Measurements from ENCODE around the gene USB1.
A peak's percentile ranks its signal among the peaks of the same experiment; 100 is the strongest.

The USB1 gene, protein sequence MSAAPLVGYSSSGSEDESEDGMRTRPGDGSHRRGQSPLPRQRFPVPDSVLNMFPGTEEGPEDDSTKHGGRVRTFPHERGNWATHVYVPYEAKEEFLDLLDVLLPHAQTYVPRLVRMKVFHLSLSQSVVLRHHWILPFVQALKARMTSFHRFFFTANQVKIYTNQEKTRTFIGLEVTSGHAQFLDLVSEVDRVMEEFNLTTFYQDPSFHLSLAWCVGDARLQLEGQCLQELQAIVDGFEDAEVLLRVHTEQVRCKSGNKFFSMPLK

DNA sequence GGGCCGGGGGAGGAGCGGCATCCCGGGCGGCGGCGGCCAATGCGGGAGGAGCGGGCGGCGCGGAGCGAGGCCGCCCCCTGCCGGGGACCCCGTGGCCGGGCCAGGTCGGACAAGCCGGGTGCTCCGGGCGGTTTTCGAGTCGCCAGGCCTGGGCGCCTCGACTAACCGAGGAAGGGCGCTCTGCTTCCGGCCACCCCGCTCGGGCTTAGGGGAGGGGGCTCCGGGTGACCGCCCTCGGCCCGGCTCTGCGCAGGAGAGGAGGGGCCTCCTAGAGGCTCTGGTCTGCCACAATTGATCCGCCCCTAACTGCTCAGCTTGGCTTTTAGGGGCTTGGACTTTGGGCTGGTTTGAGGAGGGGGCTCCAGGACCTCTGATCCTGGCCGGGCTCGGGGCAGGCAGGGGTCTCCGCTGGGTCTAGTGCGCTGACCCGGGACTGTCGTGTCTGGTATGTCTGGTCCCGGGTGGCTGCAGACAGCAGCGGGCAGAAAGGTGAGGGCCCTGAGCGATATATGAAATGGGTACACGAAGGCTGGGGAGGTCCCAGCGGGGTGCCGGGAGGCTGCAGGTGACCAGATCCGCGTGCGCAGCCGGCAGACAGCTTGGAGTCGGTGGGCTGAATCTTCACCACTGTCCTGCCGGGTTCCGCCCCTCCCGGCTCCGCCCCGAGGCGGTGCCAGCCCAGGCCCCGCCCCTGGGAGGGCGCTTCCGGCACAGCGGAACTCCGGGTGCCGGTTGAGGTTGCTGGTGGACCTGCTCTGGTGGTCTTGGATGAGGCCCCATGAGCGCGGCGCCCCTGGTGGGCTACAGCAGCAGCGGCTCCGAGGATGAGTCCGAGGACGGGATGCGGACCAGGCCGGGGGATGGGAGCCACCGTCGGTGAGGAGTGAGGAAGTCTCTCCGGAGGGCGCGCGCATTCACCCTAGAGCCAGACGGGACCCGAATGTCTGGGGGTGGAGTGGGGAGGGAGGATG is at the start of gene USB1:
Gene USB1, plus strand, starts transcription at position 702 of the 971 bp plus-strand sequence. Its CDS starts 77 bp downstream, at position 779.
- TF ChIP-seq JUND (IDR thresholded peaks at IDR 0.05; ENCODE audit: low read depth): no peak
- in situ Hi-C loops (cut with HindIII; ENCODE audit: low pct_unique_long_range_greater_than_20kb, low sequenced_read_pairs): no loop called here
- DNase-seq (ENCODE audit: low read depth in 1 of 2, low spot score in 1 of 2): peak; percentile 83 to 90

DNA sequence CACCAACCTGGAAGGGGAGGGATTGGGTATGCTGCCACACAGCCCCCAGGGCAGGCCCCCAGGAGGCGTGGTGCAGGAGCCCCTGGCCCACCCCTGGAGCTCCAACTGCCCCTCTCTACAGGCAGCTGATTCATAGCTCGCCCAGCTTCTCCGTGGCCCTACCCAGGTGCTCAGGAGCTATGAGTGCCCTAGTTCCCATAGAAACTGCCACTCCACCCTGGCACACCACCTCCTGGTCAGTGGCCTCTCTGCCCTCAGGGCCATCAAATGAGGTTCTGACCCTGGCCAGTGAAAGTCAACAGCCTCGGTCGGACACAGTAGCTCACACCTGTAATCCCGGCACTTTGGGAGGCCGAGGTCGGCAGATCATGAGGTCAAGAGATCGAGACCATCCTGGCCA is 48.3 kb upstream of the USB1 start:
- no peak for DNase-seq (ENCODE audit: low read depth in 1 of 2, low spot score in 1 of 2)
- TF ChIP-seq JUND (IDR thresholded peaks at IDR 0.05; ENCODE audit: low read depth): no peak
- in situ Hi-C loops (cut with HindIII; ENCODE audit: low pct_unique_long_range_greater_than_20kb, low sequenced_read_pairs): no loop called here

DNA sequence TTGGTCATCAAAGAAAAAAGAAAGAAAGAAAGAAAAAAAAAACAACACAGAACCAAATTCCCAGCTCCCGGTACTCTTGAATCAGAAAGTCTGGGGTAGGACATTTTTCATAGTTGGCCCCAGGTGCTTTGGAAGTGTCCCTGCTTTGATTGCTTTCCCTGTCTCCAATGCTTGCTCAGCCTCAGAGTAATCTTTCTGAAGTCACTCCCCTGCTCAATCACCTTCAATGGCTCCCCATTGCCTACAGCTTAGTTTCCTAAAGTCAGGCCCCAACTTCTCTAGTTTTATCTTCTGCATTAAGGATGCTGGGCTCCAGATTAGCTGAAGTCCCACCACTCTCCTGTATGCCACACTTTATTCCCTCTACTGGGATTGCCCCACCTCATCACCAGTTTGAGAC is 47.4 kb upstream of the USB1 start:
- in situ Hi-C loops (cut with HindIII; ENCODE audit: low pct_unique_long_range_greater_than_20kb, low sequenced_read_pairs): no loop called here
- DNase-seq (ENCODE audit: low read depth in 1 of 2, low spot score in 1 of 2): no peak
- TF ChIP-seq JUND (IDR thresholded peaks at IDR 0.05; ENCODE audit: low read depth): no peak

DNA sequence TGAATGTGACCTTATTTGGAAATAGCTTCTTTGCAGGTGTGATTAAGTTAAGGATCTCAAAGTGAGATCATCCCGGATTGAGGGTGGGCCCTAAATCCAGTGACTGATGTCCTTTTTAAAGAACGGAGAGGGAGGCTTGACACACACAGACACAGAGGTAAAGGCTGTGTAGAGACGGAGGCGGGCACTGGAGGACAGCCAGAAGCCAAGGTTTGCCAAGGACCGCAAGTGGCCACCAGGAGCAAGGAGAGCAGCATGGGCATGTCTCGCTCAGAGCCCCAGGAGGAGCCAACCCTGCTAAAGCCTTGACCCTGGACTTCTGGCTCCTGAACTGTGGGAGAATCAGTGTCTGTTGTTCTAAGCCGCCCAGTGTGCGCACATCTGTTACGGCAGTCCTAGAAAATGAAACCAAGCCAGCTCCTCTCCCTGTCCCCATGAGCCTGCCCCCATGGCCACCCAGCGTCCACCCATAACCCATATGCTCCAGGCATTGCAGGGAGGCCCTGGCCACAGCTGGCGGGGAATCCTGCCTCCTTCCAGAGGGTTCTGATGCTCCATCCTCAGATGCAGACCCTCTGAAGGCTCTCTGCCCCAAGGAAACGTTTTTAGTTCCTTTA is 45.5 kb upstream of the USB1 start:
- DNase-seq (ENCODE audit: low read depth in 1 of 2, low spot score in 1 of 2): peak; percentile 54 to 63
- in situ Hi-C loops (cut with HindIII; ENCODE audit: low pct_unique_long_range_greater_than_20kb, low sequenced_read_pairs): no loop called here

DNA sequence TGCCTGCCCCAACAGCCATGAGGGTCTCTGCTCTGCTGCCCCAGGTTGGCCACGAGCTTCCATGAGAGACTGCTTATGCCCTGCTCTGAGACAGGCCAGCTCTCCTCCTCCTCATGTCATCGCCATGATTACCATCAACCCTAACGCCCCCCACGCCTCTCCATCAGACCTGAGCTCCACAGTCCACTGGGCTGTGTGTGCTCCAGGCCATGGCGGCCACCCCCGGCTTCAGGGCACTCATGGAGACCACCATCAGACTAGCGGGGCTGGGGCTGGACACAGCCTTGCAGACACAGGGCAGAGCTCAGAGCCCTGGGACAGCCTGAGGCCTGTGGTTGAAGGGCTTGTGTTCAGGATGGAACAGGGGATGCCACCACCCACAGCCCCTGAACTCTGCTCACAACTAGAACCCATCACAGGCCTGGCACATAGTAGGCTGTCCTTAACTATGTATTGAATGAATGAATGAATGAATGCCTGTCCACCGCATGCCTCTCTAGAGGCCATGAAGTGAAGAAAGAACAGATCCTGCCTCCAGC is 44.9 kb upstream of the USB1 start:
- TF ChIP-seq JUND (IDR thresholded peaks at IDR 0.05; ENCODE audit: low read depth): no peak
- in situ Hi-C loops (cut with HindIII; ENCODE audit: low pct_unique_long_range_greater_than_20kb, low sequenced_read_pairs): no loop called here
- no peak for DNase-seq (ENCODE audit: low read depth in 1 of 2, low spot score in 1 of 2)

More for the DNA sequence above, 45.5 kb upstream of the USB1 start:
- no peak for TF ChIP-seq JUND (IDR thresholded peaks at IDR 0.05; ENCODE audit: low read depth)

DNA sequence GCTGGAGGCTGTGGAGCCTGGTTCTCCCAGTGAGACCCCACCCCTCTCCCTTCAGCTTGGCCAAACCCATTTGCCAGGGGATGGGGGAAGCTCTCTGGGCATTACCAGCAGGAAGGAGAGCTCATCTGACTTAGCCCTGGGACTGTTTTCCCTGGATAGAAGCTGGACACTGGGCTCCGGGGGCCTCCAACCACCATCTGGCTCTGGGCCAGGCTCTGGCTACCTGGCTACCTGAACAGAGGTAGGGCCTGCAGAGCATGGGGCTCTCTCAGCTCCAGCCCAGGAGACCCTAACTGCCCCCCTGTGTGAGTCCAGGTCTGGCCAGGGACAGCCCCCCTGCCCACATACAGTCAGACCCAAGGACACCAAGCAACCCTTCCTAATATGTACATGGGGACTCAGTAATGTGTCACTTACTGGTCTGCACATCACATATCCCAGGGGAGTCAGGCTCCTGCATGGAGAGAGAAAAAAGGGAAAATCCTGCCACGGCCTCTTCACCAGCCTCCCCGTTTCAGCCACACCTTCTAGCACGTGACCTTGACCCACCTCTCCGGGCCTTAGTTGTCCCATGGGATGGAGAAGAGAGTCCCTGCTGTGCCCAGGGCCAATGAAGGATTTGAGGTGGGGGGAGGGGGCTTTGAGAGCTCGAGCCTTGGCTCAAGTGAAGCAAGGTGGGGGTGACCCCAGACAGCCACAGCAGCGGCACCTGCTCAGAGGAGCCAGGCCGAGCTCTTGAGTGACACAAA is 44.1 kb upstream of the USB1 start:
- in situ Hi-C loops (cut with HindIII; ENCODE audit: low pct_unique_long_range_greater_than_20kb, low sequenced_read_pairs): no loop called here
- DNase-seq (ENCODE audit: low read depth in 1 of 2, low spot score in 1 of 2): no peak
- TF ChIP-seq JUND (IDR thresholded peaks at IDR 0.05; ENCODE audit: low read depth): no peak

DNA sequence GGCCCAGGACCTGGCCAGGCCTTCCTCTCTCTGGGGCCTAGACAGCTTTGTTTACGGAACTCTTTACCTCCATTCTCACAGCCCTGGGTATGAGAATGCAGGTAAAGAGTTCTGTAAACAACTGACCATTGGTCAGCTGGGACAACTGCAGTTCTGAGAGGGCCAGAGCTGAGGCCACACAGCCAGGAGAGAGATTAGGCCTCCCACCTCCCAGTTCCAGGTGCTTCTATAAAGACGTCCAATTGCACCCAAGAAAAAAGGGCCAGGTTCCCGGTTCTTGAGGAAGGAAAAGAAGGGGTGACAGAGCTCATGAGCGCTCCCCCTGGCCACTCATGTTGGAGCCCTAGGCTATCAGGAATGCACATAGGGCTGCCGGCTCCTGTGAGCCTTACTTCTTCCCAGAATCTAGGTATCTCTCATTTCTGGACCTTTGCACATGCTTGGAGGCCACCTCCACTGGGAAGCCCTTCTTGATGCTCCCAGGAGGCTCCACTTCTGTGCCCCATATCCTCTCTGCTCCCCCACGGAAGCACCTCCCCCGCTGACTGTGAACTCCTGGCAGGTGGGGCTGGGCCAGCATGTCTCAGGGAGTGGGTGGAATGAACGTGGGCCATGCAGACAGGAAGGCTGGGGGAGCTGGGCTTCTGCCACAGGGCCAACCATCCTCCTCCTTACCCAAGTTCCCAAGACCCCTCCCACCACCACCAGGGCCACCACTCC is 43.4 kb upstream of the USB1 start:
- DNase-seq (ENCODE audit: low read depth in 1 of 2, low spot score in 1 of 2): no peak
- no peak for TF ChIP-seq JUND (IDR thresholded peaks at IDR 0.05; ENCODE audit: low read depth)
- in situ Hi-C loops (cut with HindIII; ENCODE audit: low pct_unique_long_range_greater_than_20kb, low sequenced_read_pairs): no loop called here

DNA sequence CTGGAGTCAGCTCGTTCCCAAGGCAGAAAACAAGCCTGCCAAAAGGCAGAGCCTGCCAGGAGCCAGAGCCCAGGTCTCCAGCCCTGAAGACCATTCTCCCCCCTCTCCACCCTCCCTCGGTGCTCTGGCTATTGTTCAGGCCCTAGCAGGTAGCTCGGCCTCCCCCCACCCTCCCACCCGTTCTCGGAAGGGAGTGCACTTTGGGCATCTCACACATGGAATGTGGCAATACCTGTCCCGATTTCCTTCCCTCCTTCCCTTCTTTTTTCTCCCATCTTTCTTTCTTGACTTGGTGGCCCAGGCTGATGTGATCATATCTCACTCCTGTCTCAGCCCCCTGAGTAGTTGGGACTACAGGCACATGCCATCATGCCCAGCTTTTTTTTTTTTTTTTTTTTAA is 42.7 kb upstream of the USB1 start:
- DNase-seq (ENCODE audit: low read depth in 1 of 2, low spot score in 1 of 2): no peak
- no peak for TF ChIP-seq JUND (IDR thresholded peaks at IDR 0.05; ENCODE audit: low read depth)
- in situ Hi-C loops (cut with HindIII; ENCODE audit: low pct_unique_long_range_greater_than_20kb, low sequenced_read_pairs): no loop called here

DNA sequence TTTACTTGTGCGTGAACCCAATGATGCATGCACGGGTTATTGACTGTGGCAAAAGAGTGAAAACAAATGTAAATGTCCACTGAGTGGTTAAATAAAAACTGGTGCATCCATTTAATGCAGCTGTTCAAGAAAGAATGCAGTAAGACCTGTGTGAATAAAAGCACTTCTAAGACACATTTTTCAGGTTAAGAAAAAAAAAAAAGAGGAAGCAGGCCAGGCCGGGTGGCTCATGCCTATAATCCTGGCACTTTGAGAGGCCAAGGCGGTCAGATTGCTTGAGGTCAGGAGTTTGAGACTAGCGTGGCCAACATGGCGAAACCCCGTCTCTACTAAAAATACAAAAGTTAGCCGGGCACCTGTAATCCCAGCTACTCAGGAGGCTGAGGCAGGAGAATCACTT is 42.1 kb upstream of the USB1 start:
- in situ Hi-C loops (cut with HindIII; ENCODE audit: low pct_unique_long_range_greater_than_20kb, low sequenced_read_pairs): no loop called here
- TF ChIP-seq JUND (IDR thresholded peaks at IDR 0.05; ENCODE audit: low read depth): no peak
- no peak for DNase-seq (ENCODE audit: low read depth in 1 of 2, low spot score in 1 of 2)

DNA sequence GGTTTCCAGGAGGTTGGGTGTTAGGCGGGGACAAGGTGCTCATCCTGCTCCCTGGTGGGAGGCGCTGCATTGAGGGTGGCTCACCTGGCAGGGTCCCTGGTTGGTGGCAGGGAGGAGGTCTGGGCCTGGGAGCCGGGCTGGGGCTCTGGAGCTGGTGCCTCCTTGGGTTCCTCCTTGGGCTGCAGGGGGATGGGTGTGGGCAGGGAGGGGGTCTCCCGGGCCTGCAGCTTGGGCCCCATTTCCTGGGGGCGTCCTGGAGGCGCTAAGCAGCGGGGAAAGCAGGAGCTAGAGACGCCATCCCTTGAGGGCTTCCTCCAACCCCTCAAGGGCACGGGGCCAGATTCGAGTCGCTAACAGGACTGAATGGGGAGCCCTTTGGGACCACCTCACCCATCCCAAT is 41.4 kb upstream of the USB1 start:
- in situ Hi-C loops (cut with HindIII; ENCODE audit: low pct_unique_long_range_greater_than_20kb, low sequenced_read_pairs): no loop called here
- no peak for DNase-seq (ENCODE audit: low read depth in 1 of 2, low spot score in 1 of 2)
- TF ChIP-seq JUND (IDR thresholded peaks at IDR 0.05; ENCODE audit: low read depth): no peak

DNA sequence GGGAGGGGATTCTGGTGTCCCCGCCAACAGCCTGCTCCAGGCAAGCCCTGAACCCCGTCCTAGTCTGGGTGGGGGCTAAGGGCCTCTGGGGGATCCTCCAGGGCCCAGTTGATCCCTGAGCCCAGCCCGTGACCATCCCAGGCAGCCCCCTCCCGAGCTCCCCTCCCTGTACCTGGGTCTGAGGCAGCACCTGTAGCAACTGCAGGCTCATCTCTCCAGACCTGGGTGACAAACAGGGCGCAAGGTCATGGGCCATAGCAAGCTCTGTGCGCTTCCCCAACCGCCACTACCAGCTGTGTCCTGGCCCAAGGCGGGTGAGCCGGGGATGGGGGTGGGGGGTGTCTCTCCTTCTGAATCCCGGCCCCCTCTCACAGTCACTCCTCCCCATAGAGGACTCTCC is 40.9 kb upstream of the USB1 start:
- in situ Hi-C loops (cut with HindIII; ENCODE audit: low pct_unique_long_range_greater_than_20kb, low sequenced_read_pairs): no loop called here
- no peak for TF ChIP-seq JUND (IDR thresholded peaks at IDR 0.05; ENCODE audit: low read depth)
- DNase-seq (ENCODE audit: low read depth in 1 of 2, low spot score in 1 of 2): no peak

All from T47D (cell line).